ENCODE data around the gene OR52J3.
"Not testable (repeated sequence)": the region's sequence is repeated elsewhere in the genome, so short reads cannot be mapped to it uniquely, and the experiment has no call there.

Gene OR52J3

DNA sequence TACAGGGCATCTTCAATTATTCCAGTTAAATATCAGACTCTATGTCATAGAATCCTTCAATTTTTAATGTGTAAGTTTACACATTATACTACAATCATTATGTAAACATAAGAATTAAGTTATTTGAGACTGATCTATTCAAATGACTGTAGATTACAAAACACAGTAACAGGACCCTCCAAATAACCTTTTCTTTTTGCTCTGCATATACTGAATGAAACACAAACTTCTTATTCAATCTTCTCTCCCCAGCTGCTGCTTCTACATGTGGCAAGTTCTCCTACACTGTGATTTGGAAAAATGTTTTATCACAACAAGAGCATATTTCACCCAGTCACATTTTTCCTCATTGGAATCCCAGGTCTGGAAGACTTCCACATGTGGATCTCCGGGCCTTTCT is at the start of gene OR52J3:
Gene OR52J3, plus strand, starts transcription at position 301 of the 400 bp plus-strand sequence. Its CDS starts 0 bp downstream, at position 301.
- no peak for DNase-seq

GRCh38 chr11:5004424-5005274 is 41.7 kb upstream of the OR52J3 start:
- DNase-seq, result peak; percentile 26

DNA sequence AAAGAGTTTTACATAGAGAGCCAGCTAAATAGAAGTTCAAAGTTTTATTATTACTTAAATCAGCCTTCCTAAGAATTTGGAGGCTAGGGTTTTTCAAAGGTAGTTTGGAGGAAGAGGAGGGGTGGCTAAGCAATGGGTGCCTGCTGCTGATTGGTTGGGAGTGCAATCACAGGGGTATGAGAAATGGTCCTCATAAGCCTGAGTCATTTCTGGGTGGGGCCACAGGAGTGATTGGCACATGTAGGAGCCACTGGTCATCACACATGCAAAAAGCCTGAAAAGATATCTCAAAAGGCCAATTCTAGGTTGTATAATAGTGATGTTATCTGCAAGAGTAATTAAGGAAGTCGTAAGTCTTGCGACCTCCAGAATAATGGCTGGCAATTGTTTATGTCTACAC is 38.8 kb upstream of the OR52J3 start:
- DNase-seq, result no peak

GRCh38 chr11:5011254-5011653 is 35.1 kb upstream of the OR52J3 start:
- DNase-seq, result no peak

DNA sequence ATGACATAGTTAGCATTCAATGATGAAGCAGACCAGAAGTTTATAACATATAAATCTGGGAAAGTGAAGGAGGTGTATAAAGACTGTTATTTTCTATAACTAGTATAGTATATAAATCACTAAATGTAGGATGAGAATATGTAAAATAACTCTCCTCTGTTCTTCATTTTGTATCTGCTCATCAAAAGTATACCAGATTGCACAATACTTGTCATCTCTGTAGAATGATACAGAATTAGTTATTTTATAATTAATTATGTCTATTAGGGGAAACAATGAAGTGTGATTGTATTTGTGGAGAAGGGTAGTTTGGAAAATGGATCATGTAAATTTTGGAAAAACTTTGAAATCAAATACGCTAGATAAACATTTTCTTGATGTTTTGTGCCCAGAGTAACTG is 33.3 kb upstream of the OR52J3 start:
- DNase-seq, result no peak

GRCh38 chr11:5021996-5022395 is 24.3 kb upstream of the OR52J3 start:
- no peak for DNase-seq

DNA sequence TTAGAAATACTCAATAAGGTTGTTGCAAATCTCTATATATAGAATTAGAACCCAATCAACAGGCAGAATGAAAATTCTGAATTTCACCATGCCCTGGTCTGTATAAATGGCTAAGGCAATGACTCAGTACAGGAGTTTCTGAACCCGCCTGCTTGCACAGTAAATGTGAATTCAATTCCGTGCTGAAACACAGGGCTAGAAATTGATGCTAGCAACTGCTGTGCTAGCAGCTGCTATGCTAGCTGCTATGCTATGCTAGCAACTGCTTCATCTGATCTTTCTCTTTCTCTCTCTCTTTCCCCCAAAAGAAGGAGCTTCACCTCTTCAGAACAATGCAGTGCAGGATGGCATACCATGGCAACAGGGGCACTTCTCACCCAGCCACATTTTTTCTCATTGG is 9.7 kb upstream of the OR52J3 start:
- no peak for DNase-seq

GRCh38 chr11:5037926-5038325 is 8.4 kb upstream of the OR52J3 start:
- no peak for DNase-seq

DNA sequence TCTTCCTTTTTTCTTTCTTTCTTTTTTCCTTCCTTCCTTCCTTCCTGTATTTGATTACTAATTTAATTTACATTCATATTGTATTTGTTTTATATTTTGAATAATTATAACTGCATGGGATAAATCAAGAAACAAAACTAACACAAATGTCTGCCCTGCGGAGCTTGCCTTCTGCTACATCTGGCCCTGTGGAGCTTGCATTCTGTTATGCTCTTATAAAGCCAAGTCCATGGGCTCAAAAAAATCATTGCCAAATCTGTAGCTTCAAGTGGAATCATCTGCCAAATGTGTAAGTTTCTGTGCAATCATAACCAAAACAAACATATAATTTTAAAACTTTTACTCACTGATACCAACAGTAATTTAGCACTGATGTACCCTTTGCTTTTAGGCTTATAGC is 8.0 kb upstream of the OR52J3 start:
- no peak for DNase-seq

DNA sequence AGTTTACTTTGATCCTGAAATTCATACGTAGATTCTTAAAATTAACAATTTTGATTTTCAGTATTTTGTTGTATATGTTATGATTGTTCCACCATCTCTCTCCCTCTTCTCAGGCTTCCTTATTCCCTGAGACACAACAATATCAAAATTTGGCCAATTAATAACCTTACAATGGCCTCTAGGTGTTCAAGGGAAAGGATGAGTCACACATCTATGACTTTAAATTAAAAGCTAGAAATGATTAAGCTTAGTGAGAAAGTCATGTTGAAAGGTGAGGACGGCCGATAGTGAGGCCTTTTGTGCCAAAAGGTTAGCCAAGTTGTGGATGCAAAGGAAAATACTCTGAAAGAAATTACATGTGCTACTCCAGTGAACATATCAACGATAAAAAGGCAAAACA is 5.5 kb upstream of the OR52J3 start:
- DNase-seq, result no peak

DNA sequence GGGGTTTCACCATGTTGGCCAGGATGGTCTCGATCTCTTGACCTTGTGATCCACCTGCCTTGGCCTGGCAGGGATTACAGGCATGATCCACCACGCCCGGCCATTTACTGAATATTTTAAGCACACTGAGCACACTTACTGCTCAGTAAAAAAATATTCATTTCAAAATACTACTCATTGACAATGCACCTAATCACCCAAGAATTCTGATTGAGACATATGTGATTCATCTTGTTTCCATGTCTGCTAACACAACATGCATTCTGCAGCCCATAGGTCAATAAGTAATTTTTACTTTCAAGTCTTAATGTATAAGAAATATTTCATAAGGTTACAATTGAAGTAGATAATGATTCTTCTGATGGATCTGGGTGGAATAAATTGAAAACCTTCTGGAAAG is 4.2 kb upstream of the OR52J3 start:
- DNase-seq, result no peak

DNA sequence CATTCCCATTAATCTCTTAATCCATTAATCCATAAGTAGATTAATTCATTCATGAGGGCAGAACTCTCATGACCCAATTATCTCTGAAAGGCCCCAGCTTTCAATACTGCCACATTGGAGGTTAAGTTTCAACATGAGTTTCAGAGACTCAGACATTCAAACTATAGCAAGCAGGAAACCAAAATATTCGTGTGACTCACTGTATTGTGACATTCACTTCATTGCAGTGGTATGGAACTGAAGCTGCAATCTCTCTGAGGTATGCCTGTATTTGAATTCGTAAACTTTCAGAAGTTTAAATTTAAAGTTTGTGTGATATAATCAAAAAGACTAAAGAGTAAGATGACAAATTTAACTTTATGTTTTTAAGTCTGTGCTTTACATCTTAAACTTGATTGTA is 2.9 kb upstream of the OR52J3 start:
- DNase-seq, result no peak

DNA sequence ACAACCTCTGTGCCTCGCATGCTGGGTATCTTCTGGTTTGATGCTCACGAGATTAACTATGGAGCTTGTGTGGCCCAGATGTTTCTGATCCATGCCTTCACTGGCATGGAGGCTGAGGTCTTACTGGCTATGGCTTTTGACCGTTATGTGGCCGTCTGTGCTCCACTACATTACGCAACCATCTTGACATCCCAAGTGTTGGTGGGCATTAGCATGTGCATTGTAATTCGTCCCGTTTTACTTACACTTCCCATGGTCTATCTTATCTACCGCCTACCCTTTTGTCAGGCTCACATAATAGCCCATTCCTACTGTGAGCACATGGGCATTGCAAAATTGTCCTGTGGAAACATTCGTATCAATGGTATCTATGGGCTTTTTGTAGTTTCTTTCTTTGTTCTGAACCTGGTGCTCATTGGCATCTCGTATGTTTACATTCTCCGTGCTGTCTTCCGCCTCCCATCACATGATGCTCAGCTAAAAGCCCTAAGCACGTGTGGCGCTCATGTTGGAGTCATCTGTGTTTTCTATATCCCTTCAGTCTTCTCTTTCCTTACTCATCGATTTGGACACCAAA is 516 bp downstream of the OR52J3 start:
- no peak for DNase-seq

- DNase-seq, result not testable (repeated sequence)
Measured at GRCh38 chr11:5058679-5059078, 12.4 kb downstream of the OR52J3 start.

GRCh38 chr11:5059391-5059790 is 13.1 kb downstream of the OR52J3 start, which contains the start of gene OR52E2:
OR52E2 (minus strand) TSS chr11:5059627; CDS start chr11:5059627, 0 bp downstream.
- DNase-seq, result no peak

- no peak for DNase-seq
Measured at GRCh38 chr11:5065027-5065426, 18.7 kb downstream of the OR52J3 start.

GRCh38 chr11:5069272-5069671 is 22.9 kb downstream of the OR52J3 start, which contains the start of gene OR52E1:
OR52E1 (plus strand) TSS chr11:5069572.
- DNase-seq, result no peak

GRCh38 chr11:5071799-5072198 is 25.5 kb downstream of the OR52J3 start:
- DNase-seq, result no peak

GRCh38 chr11:5081405-5081804 is 35.1 kb downstream of the OR52J3 start:
- DNase-seq, result no peak

- DNase-seq, result no peak
Measured at GRCh38 chr11:5083602-5084001, 37.3 kb downstream of the OR52J3 start.

GRCh38 chr11:5088556-5088955 is 42.2 kb downstream of the OR52J3 start:
- DNase-seq, result no peak

GRCh38 chr11:5090668-5091067 is 44.3 kb downstream of the OR52J3 start:
- DNase-seq, result no peak

DNA sequence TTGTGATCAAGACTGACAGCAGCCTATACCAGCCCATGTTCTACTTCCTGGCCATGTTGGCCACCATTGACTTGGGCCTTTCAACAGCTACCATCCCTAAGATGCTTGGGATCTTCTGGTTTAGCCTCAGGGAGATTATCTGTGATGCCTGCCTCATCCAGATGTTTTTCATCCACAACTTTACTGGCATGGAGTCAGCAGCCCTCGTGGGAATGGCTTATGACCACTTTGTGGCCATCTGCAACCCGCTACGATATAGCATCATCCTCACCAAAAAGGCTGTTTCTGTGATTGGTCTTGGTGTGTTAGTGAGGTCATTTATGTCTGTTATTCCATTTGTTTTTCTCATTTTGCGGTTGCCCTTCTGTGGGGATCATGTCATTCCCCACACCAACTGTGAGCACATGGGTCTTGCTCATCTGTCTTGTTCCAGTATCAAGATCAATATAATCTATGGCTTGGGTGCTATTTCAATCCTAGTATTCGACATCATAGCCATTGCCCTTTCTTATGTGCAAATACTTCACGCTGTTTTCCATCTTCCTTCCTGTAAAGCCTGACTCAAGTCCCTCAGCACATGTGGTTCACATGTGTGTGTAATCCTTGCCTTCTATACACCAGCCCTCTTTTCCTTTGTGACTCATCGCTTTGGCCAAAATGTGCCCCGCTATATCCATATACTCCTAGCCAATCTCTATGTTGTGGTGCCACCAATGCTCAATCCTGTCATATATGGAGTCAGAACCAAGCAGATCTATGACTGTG is 46.7 kb downstream of the OR52J3 start:
- DNase-seq, result no peak

DNA sequence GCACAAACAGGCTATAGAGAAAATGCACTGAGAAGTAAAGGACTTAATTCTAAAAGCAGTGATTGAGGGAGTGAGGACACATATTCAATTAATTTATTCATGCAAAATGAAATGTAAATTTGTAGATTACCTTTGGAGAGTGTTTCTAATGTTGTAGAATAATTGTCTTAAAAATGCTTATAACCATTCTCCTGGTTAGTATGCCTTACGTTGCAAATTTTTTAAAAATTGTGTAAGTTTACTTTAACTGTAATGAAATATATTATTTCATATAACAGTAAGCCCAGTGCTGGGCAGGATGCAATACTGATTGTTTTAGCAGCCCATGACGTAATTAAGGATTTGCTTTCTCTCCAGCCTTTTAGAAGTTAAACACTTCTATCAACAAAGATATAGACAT is 49.7 kb downstream of the OR52J3 start:
- DNase-seq, result no peak

Measured in DMS79 treated with DMSO at 0.1 percent for 48 hours (cell line).